Hepatocyte (in vitro differentiated cells): Measurements from ENCODE around the gene GPBAR1. TPM values are rescaled to one million over a fixed set of nuclear protein-coding genes. Genes with fewer than 3 reads are reported as not detected.

Experiments used
- DNase-seq: peaks from one replicate; pipeline ENCODE4 v3.0.0-alpha.2; 2016; ENCODE audit warnings: low spot score
- H2AFZ ChIP-seq: fragments of 200-600 bp; sonication (generic); 2 replicates; pipeline ENCODE4 v1.6.0; 2016; ENCODE audit warnings: antibody characterized with exemption, mild to moderate bottlenecking
- H3K27ac ChIP-seq: fragments of 200-600 bp; sonication (generic); 2 replicates; pipeline ENCODE4 v1.5.1; 2016; ENCODE audit warnings: mild to moderate bottlenecking
- H3K27me3 ChIP-seq: fragments of 200-600 bp; sonication (generic); 2 replicates; pipeline ENCODE4 v1.6.1; 2016
- H3K36me3 ChIP-seq: fragments of 200-600 bp; sonication (generic); replicated peaks from 2 replicates; pipeline ENCODE4 v1.5.1; 2016; ENCODE audit warnings: low read depth; ENCODE audit not compliant: insufficient read depth
- H3K4me1 ChIP-seq: fragments of 200-600 bp; sonication (generic); 2 replicates; pipeline ENCODE4 v1.5.1; 2016; ENCODE audit warnings: mild to moderate bottlenecking, moderate library complexity; ENCODE audit not compliant: insufficient read depth
- H3K4me2 ChIP-seq: fragments of 200-600 bp; sonication (generic); 2 replicates; pipeline ENCODE4 v1.6.0; 2016
- H3K4me3 ChIP-seq: fragments of 200-600 bp; sonication (generic); 2 replicates; pipeline ENCODE4 v1.5.1; 2016; ENCODE audit warnings: mild to moderate bottlenecking
- H3K79me2 ChIP-seq: fragments of 200-600 bp; sonication (generic); 2 replicates; pipeline ENCODE4 v1.6.0; 2017; ENCODE audit warnings: mild to moderate bottlenecking
- H3K9me2 ChIP-seq: fragments of 200-600 bp; sonication (generic); replicated peaks from 2 replicates; pipeline ENCODE4 v1.6.0; 2017; ENCODE audit warnings: mild to moderate bottlenecking; ENCODE audit not compliant: insufficient read depth
- H3K9me3 ChIP-seq: fragments of 200-600 bp; sonication (generic); 2 replicates; pipeline ENCODE4 v1.5.1; 2016; ENCODE audit warnings: low read depth, mild to moderate bottlenecking
- H4K20me1 ChIP-seq: fragments of 200-600 bp; sonication (generic); 2 replicates; pipeline ENCODE4 v1.6.0; 2016; ENCODE audit warnings: mild to moderate bottlenecking; ENCODE audit not compliant: insufficient read depth, poor library complexity, severe bottlenecking
- EZH2 ChIP-seq: fragments of 200-600 bp; sonication (generic); IDR thresholded peaks from 2 replicates; pipeline ENCODE4 v1.6.1; 2016; ENCODE audit warnings: antibody characterized with exemption, mild to moderate bottlenecking, borderline replicate concordance
- EZH2phosphoT487 ChIP-seq: fragments of 200-600 bp; sonication (generic); IDR thresholded peaks from one replicate; pipeline ENCODE4 v1.6.1; 2018; ENCODE audit warnings: antibody characterized with exemption, mild to moderate bottlenecking, low read depth, moderate library complexity; ENCODE audit not compliant: unreplicated experiment, severe bottlenecking
- WGBS: methylation state at CpG from one replicate; pipeline ENCODE4 v1.1.6; 2016; ENCODE audit warnings: low lambda C conversion rate; ENCODE audit errors: missing lambda C conversion rate; 5-methylcytosine and 5-hydroxymethylcytosine counted together
- polyA plus RNA-seq: library from polyadenylated mRNA; unstranded; fragments of >200 nt; fragmentation: Nextera tagmentation; extraction: Ambion mirVana; gene quantifications from 2 replicates; pipeline ENCODE4 v1.2.1, GENCODE V29; 2016
- total RNA-seq: library from RNA; depleted of rRNA; stranded (reverse); fragments of >200 nt; gene quantifications from 2 replicates; pipeline ENCODE4 v1.2.3, GENCODE V29; 2014
- TF ChIP-seq, protein P1 (sequence below): fragments of 200-600 bp; sonication (generic); IDR thresholded peaks from 2 replicates; pipeline ENCODE4 v1.5.1; 2016; ENCODE audit warnings: antibody characterized with exemption, mild to moderate bottlenecking; ENCODE audit not compliant: poor library complexity

Gene GPBAR1
- total and polyA plus RNA-seq, 2 experiments from 2014 or later, result 6.1 to 23.4 TPM

GRCh38 chr2:218261423-218262236 lies 815 bp downstream of the GPBAR1 start:
- peak overlapping the region; percentile 57 for H3K4me2 ChIP-seq
- 45% methylated on average over 8 of the region's 8 CpGs for WGBS

DNA sequence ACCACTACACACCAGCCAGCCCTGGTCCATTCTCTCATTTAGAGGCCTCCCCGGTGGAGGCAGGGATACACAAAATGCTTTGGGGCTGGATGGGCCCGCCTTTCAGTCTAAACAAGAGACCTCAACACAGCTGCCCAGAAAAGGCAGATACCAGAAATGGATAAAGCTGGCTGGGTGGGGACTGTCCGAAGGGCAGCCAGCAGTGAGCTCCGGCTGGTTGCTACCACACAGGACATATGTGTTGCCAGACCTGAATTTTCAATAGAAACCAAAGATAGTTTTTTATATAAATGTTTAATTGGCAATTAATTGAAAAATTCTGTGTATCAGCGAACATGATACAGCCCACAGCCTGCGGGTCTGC lies 1.4 kb downstream of the GPBAR1 start:
- Histone ChIP-seq H4K20me1 (no peaks in the 10 kb centered on the region), H3K27me3 (no peaks in the 10 kb centered on the region), H3K36me3 (no peaks in the 10 kb centered on the region), H3K4me2 (peak overlapping the region; percentile 57), H2AFZ (no peak overlapping the region), H3K9me3 (no peaks in the 10 kb centered on the region), H3K27ac (peak overlapping the region; percentile 89), H3K4me3 (no peak overlapping the region), H3K79me2 (peaks cover 7% of the 10 kb centered on the region), H3K9me2 (no peaks in the 10 kb centered on the region), H3K4me1 (peaks cover 54% of the 10 kb centered on the region)
- TF ChIP-seq EZH2 (no peak), EZH2phosphoT487 (no peak)
- TF ChIP-seq, protein P1, sequence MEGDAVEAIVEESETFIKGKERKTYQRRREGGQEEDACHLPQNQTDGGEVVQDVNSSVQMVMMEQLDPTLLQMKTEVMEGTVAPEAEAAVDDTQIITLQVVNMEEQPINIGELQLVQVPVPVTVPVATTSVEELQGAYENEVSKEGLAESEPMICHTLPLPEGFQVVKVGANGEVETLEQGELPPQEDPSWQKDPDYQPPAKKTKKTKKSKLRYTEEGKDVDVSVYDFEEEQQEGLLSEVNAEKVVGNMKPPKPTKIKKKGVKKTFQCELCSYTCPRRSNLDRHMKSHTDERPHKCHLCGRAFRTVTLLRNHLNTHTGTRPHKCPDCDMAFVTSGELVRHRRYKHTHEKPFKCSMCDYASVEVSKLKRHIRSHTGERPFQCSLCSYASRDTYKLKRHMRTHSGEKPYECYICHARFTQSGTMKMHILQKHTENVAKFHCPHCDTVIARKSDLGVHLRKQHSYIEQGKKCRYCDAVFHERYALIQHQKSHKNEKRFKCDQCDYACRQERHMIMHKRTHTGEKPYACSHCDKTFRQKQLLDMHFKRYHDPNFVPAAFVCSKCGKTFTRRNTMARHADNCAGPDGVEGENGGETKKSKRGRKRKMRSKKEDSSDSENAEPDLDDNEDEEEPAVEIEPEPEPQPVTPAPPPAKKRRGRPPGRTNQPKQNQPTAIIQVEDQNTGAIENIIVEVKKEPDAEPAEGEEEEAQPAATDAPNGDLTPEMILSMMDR, result no peak
- 76% methylated on average over 6 of the region's 6 CpGs for WGBS
- peak; percentile 12 for DNase-seq

More at GRCh38 chr2:218261423-218262236, 815 bp downstream of the GPBAR1 start:
- no peaks in the 10 kb centered on the region for H3K9me2 ChIP-seq
- H3K9me3 ChIP-seq, result no peaks in the 10 kb centered on the region
- no peak overlapping the region for H3K4me3 ChIP-seq
- peaks cover 5% of the 10 kb centered on the region for H3K79me2 ChIP-seq
- TF ChIP-seq, protein P1, result no peak
- TF ChIP-seq EZH2phosphoT487 (no peak), EZH2 (no peak)
- no peaks in the 10 kb centered on the region for H3K27me3 ChIP-seq
- H4K20me1 ChIP-seq, result no peaks in the 10 kb centered on the region
- no peak overlapping the region for H2AFZ ChIP-seq
- peak overlapping the region; percentile 89 for H3K27ac ChIP-seq
- DNase-seq, result peak; percentile 53
- no peaks in the 10 kb centered on the region for H3K36me3 ChIP-seq
- peaks cover 54% of the 10 kb centered on the region for H3K4me1 ChIP-seq

GRCh38 chr2:218262631-218263586 lies 2.1 kb downstream of the GPBAR1 start:
- Histone ChIP-seq H3K27ac (peak overlapping the region; percentile 92), H3K9me2 (no peaks in the 10 kb centered on the region), H2AFZ (no peak overlapping the region), H3K79me2 (peaks cover 14% of the 10 kb centered on the region), H3K4me1 (peaks cover 54% of the 10 kb centered on the region), H3K27me3 (no peaks in the 10 kb centered on the region), H3K36me3 (no peaks in the 10 kb centered on the region), H3K4me2 (peak overlapping the region; percentile 57), H4K20me1 (no peaks in the 10 kb centered on the region), H3K4me3 (no peak overlapping the region), H3K9me3 (no peaks in the 10 kb centered on the region)
- WGBS, result 93% methylated on average over 35 of the region's 39 CpGs
- DNase-seq, result no peak
- TF ChIP-seq EZH2, result no peak
- TF ChIP-seq EZH2phosphoT487, result no peak
- TF ChIP-seq, protein P1, result no peak
